HL-60/S4 treated with retinoic acid at 250 ng/mL for 4 days and 3 days (cell line): ENCODE measurements around the gene SPG11.
"Not testable (repeated sequence)": the region's sequence is repeated elsewhere in the genome, so short reads cannot be mapped to it uniquely, and the experiment has no call there.

Experiments used
- in situ Hi-C: fragments of 300-500 bp; cut with MboI; formaldehyde crosslinking; loops from 2 replicates; pipeline ENCODE4 v1.7.0; 2022; ENCODE audit warnings: low sequenced_read_pairs

Gene SPG11

GRCh38 chr15:44532275-44532674 is 131.2 kb downstream of the SPG11 start:
- in situ Hi-C loops: not testable (repeated sequence)

DNA sequence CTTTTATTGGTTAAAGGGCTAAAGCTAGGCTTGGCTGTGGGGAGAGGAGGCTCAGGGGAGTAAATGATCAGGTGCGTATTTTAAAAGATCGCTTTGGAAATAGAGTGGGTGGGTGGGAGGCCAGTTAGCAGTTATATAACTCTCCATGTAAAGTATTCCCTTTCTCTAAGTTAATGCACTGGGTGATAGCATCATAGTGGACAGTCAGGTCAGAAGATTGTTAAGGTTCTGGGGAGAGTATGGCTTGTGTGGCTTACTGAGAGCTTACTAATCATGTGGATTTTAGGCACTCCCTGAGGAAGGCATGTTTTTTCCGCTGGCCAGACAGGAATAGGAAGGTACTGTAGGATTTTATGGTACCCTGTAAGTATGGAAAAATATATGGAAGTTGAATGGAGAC is 132.8 kb downstream of the SPG11 start:
- in situ Hi-C loops: no loop called here

DNA sequence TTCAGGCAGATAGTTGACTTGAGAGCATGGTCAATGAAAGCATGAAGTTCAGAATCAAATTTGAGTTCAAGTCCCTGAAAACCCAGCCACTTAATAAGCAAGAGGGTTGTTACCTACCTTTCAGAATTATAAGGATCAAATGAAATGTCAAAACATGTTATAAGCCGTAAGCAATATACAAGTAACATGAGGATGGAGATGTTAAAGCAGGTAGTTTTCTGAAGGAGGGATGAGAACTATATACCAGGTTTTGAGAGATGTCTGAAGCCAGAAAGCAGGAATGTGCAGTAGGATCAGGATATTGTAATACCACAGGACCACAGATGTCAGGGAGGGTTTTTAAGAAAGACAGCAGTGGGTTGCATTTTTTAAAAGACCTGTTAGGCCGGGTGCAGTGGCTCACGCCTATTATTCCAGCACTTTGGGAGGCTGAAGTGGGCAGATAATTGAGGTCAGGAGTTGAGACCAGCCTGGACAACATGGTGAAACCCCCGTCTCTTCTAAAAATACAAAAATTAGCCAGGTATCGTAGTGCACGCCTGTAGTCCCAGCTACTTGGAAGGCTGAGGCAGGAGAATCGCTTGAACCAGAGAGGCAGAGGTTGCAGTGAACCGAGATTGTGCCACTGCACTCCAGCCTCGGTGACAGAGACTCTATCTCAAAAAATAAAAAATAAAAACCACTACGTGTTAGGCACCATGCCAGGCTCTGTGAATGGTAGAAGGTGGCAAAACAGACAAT is 133.4 kb downstream of the SPG11 start:
- in situ Hi-C loops: no loop called here

DNA sequence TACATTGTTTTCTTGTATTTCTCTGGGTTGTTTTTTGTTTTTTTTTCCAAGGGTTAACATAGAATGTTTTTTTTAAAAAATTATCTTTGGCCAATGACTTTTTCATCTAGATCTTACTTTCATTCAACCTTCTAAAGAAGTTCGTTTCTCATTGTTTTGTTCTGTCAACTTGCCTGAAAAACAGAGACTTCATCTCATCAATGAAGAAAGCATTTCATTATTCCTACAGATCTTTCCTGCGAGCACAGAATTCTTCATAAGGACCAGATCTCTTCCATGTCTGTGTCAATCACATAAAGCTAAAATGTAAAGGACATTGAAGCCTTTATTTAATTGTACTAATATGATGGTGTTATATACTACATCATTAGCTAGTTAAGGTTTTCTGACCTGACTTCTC is 136.2 kb downstream of the SPG11 start:
- in situ Hi-C loops: no loop called here

- in situ Hi-C loops: no loop called here
These were observed 138.4 kb downstream of the SPG11 start for GRCh38 chr15:44525018-44525417.

GRCh38 chr15:44519537-44519936 is 143.9 kb downstream of the SPG11 start:
- in situ Hi-C loops: loop anchor here (25.0 kb wide), 1 partner anchor 607 kb away; no protein-coding TSS in a partner anchor

GRCh38 chr15:44516436-44516835 is 147.0 kb downstream of the SPG11 start:
- in situ Hi-C loops: loop anchor here (25.0 kb wide), 1 partner anchor 604 kb away; no protein-coding TSS in a partner anchor
